Effector memory CD4-positive, alpha-beta T cell (primary cell): Measurements from ENCODE around the gene TBKBP1.
A peak's percentile ranks its signal among the peaks of the same experiment; 100 is the strongest.

Experiments
- DNase-seq, 3 donors: peaks; one replicate each; pipeline ENCODE4 v3.0.0-alpha.2; 2020
- H3K27ac ChIP-seq: 2 replicates; pipeline ENCODE4 v1.7.0; 2013; ENCODE audit warnings: mild to moderate bottlenecking, low read length, moderate library complexity; ENCODE audit not compliant: insufficient read depth, poor library complexity, severe bottlenecking
- H3K27me3 ChIP-seq: replicated peaks from 2 replicates; pipeline ENCODE4 v1.7.0; 2013; ENCODE audit warnings: mild to moderate bottlenecking, low read length; ENCODE audit not compliant: insufficient read depth, control insufficient read depth, poor library complexity, severe bottlenecking
- H3K36me3 ChIP-seq: 2 replicates; pipeline ENCODE4 v1.7.0; 2013; ENCODE audit warnings: mild to moderate bottlenecking, low read length, moderate library complexity; ENCODE audit not compliant: control insufficient read depth, insufficient read depth
- H3K4me1 ChIP-seq: 2 replicates; pipeline ENCODE4 v1.7.0; 2013; ENCODE audit warnings: low read length, mild to moderate bottlenecking; ENCODE audit not compliant: control insufficient read depth, insufficient read depth, poor library complexity, severe bottlenecking
- H3K4me3 ChIP-seq: 2 replicates; pipeline ENCODE4 v1.7.0; 2013; ENCODE audit warnings: low read length, low read depth, mild to moderate bottlenecking; ENCODE audit not compliant: insufficient read depth, poor library complexity, severe bottlenecking
- H3K9me3 ChIP-seq: 2 replicates; pipeline ENCODE4 v1.7.0; 2013; ENCODE audit warnings: mild to moderate bottlenecking, low read length, moderate library complexity; ENCODE audit not compliant: control insufficient read depth

The TBKBP1 gene

DNA sequence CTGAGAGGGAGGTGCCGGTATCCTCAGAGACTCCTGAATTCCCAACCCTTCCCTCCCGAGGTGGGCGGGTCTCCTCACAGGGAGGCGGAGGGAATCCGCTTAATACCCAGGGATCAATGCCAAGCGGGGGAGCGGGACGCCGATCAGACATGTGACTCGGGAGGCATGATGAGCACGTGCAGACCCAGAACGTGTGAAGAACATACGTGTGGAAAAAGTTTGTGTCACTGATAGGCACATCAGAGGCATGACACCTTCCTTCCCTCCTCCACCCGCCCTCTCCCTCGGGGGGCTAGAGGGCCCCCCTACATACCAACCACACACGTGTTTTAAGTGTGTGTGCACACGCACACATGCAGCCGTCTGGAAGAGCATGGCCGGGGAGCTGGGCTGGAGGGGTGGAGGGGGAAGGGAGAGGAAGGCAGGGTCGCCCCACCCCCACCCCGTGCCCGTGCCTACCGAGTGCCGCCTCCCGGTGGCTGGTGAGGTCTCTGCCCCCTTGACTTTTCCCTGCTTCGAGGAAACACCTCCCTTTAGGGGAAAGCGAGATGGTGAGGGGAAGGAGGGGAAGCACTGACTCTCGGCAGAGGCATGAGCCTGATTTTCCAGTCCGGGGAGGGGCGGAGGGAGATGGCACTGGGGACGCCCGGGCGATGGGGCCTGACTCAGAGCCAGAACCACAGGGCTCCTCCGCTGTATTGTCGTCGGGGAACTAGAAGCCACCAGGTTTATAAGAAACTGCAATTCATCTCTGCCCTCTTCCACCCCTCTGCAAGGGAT lies 27.0 kb downstream of the TBKBP1 start:
- Histone ChIP-seq H3K4me3 (peak overlapping the region; percentile 26), H3K4me1 (peaks cover 39% of the 10 kb centered on the region), H3K36me3 (no peaks in the 10 kb centered on the region), H3K9me3 (no peaks in the 10 kb centered on the region), H3K27me3 (no peaks in the 10 kb centered on the region), H3K27ac (no peak overlapping the region)
- peak; percentile 50 to 66 (median 65) for DNase-seq

DNA sequence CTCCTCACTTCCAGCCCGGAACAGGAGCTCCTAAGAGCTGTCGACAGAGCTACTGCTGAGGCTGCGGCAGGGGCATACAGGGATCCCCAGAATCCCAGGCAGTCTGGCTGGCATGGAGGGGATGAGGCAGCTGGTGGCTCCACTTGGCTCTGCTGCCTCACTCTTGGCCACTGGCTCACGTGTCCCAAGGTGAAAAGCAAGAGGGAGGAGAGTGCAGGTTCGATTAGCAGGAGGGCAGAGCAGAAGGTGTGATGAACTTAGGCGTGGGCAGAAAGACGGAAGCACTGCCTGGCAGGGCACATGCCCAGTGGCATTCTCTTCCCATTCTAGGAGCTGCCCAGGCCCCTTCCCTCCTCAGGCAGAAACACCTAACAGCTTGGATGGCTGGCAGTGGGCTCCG lies 27.8 kb downstream of the TBKBP1 start:
- DNase-seq = no peak
- no peaks in the 10 kb centered on the region for H3K9me3 ChIP-seq
- H3K27me3 ChIP-seq = no peaks in the 10 kb centered on the region
- no peaks in the 10 kb centered on the region for H3K36me3 ChIP-seq
- H3K4me3 ChIP-seq = peak overlapping the region; percentile 26
- H3K4me1 ChIP-seq = peaks cover 39% of the 10 kb centered on the region
- no peak overlapping the region for H3K27ac ChIP-seq

DNA sequence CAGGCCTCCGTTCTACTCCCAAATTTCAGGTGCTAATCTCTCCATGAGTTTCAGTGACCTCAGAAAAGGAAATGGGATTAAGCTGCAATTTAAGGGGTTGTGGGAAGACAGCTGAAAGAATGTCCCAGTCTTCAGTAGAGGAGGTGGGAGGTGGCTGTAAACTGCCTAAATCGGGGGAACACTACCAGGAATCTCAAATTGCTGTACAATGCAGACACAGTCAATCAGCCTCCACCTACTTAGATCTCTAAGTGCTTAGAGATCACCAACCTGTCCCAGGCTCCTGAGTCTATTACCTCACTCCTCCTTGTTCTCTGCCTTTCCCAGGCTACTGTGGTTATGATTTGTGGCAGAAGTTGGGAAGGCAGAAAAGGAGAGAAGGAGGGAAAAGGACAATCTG lies 30.7 kb downstream of the TBKBP1 start:
- no peak overlapping the region for H3K4me3 ChIP-seq
- peaks cover 25% of the 10 kb centered on the region for H3K4me1 ChIP-seq
- no peaks in the 10 kb centered on the region for H3K27me3 ChIP-seq

DNA sequence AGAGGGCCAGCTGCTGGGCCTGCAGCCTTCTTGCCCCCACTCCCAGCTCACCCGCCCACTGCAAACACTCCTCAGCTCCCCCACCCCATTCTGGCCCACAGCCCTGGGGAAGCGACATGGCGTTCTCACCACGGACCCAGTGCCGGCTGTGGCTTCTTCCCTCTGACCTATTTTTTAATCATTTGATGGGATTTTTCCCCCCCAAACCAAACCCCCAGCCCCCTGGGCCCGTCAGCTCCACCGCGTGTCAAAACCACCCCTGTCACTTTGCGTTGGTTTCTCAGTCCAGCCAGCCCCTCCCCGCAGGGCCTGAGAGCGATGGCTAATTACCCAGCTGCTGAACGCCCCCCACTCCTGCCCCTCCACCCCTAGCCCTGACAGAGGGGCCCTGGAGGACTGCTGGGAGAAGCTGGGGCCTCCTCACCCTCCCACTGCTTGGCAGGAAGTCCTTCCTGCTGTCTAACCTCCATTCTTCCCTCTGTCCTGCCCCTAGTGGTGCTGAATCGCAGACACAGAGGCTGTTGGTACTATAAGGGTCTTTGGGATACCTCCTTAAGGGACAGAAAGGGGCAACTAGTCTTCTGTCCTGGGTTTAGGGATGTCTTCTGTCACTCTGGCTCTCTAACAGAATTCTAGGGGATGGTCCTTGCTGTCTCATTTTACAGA lies 31.6 kb downstream of the TBKBP1 start:
- no peaks in the 10 kb centered on the region for H3K9me3 ChIP-seq
- no peak overlapping the region for H3K4me3 ChIP-seq
- H3K27me3 ChIP-seq = no peaks in the 10 kb centered on the region
- no peaks in the 10 kb centered on the region for H3K36me3 ChIP-seq
- DNase-seq = no peak
- H3K4me1 ChIP-seq = peaks cover 16% of the 10 kb centered on the region
- no peak overlapping the region for H3K27ac ChIP-seq

More for the DNA sequence above, 30.7 kb downstream of the TBKBP1 start:
- no peak for DNase-seq
- H3K27ac ChIP-seq = no peak overlapping the region
- H3K9me3 ChIP-seq = no peaks in the 10 kb centered on the region
- H3K36me3 ChIP-seq = no peaks in the 10 kb centered on the region

DNA sequence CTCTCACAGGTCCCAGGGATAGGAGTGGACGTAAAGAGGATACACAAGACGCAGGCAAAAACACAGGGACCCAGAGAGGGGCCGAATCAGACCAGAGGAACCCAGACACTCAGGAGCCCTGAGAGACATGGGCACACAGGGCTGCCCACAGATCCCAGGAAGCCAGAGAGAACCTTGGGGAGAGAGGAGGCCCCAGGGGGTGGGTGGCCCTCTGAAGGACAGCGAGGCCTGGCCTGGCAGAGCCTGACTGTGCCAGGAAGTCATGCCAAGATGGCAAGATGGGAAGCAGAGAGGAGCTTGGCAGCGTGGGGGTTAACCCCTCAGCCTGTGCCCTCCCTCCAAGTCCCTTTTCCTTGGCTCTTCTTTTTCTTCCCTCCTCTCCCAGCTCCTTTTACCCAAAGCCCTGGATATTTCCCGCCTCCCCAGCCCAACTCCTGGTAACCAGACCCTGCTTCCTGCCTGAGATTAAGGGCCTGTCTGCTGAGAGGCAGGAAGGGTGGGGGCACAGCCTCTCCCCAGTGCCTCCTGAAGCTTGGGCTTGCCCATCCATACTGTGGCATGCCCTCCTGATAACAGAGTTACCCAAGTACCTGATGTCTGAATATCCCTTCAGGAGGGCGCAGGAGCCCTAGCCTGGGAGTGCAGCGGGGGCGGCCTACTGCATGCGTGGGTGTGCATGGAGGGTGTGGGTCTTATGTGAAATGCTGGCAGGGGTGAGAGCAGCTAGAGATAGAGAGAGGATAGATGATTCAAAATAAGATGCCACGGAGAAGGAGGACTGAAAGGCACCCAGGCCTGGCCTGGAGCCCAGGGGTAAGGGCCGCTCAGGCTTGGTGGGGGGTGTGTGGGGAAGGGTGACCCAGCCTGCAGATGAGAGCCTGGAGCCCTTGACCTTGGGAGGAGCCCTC lies 33.1 kb downstream of the TBKBP1 start:
- no peaks in the 10 kb centered on the region for H3K36me3 ChIP-seq
- no peak for DNase-seq
- H3K4me3 ChIP-seq = no peak overlapping the region
- no peaks in the 10 kb centered on the region for H3K27me3 ChIP-seq
- no peak overlapping the region for H3K27ac ChIP-seq
- no peaks in the 10 kb centered on the region for H3K9me3 ChIP-seq
- peaks cover 1% of the 10 kb centered on the region for H3K4me1 ChIP-seq

DNA sequence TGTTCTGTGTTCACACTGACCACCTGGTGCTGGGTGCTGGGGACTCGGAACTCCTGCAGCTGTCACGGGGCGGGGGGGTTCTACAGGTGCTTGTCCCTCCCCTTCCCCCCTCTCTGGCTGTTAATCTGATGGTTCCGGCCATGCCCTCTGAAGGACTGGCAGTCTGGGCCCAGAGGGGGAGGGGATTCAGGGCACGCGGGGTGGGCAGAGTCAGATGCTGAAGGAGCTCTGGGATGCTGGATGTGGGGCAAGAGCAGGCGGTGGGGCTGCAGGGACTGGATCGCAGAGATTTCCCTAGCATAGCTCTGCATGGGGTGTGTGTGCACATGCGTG lies 33.7 kb downstream of the TBKBP1 start:
- H3K9me3 ChIP-seq = no peaks in the 10 kb centered on the region
- no peak for DNase-seq
- peaks cover 4% of the 10 kb centered on the region for H3K4me1 ChIP-seq
- H3K27ac ChIP-seq = no peak overlapping the region
- no peaks in the 10 kb centered on the region for H3K36me3 ChIP-seq
- H3K27me3 ChIP-seq = no peaks in the 10 kb centered on the region
- H3K4me3 ChIP-seq = no peak overlapping the region

DNA sequence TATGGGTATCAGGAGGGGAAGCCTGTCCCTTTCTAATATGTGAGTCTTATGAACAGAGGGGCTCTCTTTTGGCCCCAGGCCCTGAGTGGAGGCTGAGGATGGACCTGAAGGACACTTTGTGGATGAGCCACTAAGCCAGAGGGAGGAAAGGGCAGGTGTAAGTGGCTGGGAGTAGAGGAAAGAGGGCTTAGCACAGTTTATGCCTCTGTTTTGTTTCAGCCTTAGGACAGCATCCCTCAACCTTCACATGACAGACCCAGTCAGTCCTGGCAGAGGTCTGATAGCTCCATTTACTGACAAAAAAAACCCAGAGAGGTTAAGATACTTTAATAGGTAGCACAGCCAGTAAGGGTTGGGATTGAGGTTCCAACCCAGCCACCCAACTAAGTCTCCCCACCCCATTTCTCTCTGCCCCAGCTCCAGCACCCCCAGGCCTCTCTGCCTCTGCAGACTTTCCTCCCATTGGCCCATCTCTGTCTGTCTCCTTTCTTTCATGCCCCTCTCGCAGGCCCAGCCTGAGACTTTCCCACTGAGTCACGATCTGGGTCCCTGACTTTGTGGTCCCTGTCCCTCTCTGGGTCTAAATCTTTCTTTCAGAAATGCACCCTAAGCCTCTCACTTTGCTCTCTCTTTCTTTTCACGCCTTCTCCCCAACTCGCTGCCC lies 34.4 kb downstream of the TBKBP1 start:
- Histone ChIP-seq H3K9me3 (no peaks in the 10 kb centered on the region), H3K36me3 (no peaks in the 10 kb centered on the region), H3K4me1 (peaks cover 7% of the 10 kb centered on the region), H3K27me3 (no peaks in the 10 kb centered on the region), H3K27ac (no peak overlapping the region), H3K4me3 (no peak overlapping the region)
- no peak for DNase-seq

DNA sequence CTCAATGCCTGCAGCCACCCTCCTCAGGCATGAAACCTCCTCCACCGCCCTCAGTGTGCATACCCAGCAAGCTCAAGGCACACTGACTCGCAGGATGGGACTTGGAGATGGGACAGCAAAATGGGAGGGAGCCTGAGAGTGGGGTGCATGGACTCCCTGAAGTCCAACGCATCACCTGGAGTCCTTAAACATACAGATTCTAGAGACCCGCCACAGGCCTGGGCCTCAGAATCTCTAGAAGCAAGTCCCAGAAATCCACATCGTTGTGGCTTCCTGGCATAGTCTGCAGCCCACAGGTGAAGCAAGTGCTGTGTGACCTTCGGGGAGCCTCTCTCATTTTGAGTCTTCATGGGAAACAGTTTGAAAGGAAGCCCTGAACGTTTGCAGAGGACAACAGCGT lies 35.5 kb downstream of the TBKBP1 start:
- no peak for DNase-seq
- Histone ChIP-seq H3K27me3 (no peaks in the 10 kb centered on the region), H3K9me3 (no peaks in the 10 kb centered on the region), H3K4me1 (peaks cover 10% of the 10 kb centered on the region), H3K27ac (no peak overlapping the region), H3K4me3 (no peak overlapping the region), H3K36me3 (no peaks in the 10 kb centered on the region)

DNA sequence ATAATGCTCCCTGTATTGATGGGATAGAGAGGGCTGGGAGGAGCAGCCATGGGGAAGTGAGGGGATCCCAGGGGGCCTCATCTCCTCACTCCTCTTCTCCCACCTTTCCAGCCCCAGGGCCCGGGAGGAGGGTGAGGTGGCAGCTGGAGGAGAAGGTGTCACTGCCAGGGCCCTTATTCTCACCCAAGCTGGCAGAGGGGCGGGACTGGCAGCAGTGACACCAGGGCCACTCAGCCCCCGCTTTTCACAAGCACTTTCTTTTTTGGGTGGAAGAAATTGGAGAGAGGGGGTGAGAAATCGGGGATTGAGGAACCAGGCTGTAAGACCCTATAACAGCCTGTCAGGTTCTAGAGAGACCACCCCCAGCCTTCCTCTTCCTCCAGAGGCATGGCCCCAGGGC lies 36.7 kb downstream of the TBKBP1 start:
- Histone ChIP-seq H3K9me3 (no peaks in the 10 kb centered on the region), H3K27me3 (no peaks in the 10 kb centered on the region), H3K27ac (no peak overlapping the region), H3K4me1 (peaks cover 10% of the 10 kb centered on the region), H3K4me3 (no peak overlapping the region), H3K36me3 (no peaks in the 10 kb centered on the region)
- no peak for DNase-seq
